Left lung (tissue), 10 donors: ENCODE data around the gene ANGPT4. TPM values are rescaled to one million over a fixed set of nuclear protein-coding genes. Genes with fewer than 3 reads are reported as not detected.
A peak's percentile ranks its signal among the peaks of the same experiment; 100 is the strongest.

Source experiments
- ATAC-seq: fragments of 200-7000 bp; cut with Tn5 transposase; one replicate; pipeline ENCODE4 v1.9.1; 2020; ENCODE audit warnings: moderate library complexity
- DNase-seq, 4 donors: peaks; one replicate each; pipeline ENCODE4 v3.0.0-alpha.2; 2013 to 2020
- H3K27ac ChIP-seq, 2 donors: fragments of 200-600 bp; sonication (generic) in 1 of 2; one replicate each; pipeline versions ENCODE4 v1.5.0 to v1.8.0; 2020 to 2021
- H3K27me3 ChIP-seq, 2 donors: fragments of 200-600 bp; sonication (generic) in 1 of 2; one replicate each; pipeline versions ENCODE4 v1.5.0 to v1.8.0; 2020 to 2021
- H3K36me3 ChIP-seq, 2 donors: fragments of 200-600 bp; sonication (generic) in 1 of 2; one replicate each; pipeline versions ENCODE4 v1.5.0 to v1.8.0; 2020 to 2021
- H3K4me1 ChIP-seq, 2 donors: fragments of 200-600 bp; one replicate each; pipeline ENCODE4 v1.8.0; 2021
- H3K4me3 ChIP-seq, 2 donors: fragments of 200-600 bp; sonication (generic) in 1 of 2; one replicate each; pipeline versions ENCODE4 v1.5.0 to v1.8.0; 2020 to 2021; ENCODE audit warnings: mild to moderate bottlenecking in 1 of 2
- H3K9me3 ChIP-seq, 2 donors: fragments of 200-600 bp; sonication (generic) in 1 of 2; one replicate each; pipeline versions ENCODE4 v1.5.0 to v1.8.0; 2020 to 2021
- intact Hi-C, 2 donors: fragments of 100-400 bp; cut with DNase I; formaldehyde crosslinking; loops; one replicate each; pipeline versions ENCODE4 v1.11.2 to v1.14.2; 2022
- polyA plus RNA-seq, 6 donors: library from polyadenylated mRNA; unstranded; fragments of 120-200 nt; gene quantifications; one replicate each; pipeline ENCODE4 v1.2.1, GENCODE V29; 2013; ENCODE audit not compliant: insufficient read length in 6 of 6
- total RNA-seq, 2 donors: library from RNA; stranded (reverse); fragmentation: NEBNext Ultra II Directional; extraction: Animal tissue kit (Norgen Biotek cat#: 25700); gene quantifications; one replicate each; pipeline ENCODE4 v1.2.1, GENCODE V29; 2021
- TF ChIP-seq, protein P1 (sequence below), 2 donors: fragments of 200-600 bp; sonication (generic) in 1 of 2; IDR thresholded peaks; one replicate each; pipeline versions ENCODE4 v1.5.0 to v1.8.0; 2021; ENCODE audit warnings: antibody characterized with exemption in 2 of 2
- donor health status: DM: no; HTN: yes; CAD: no.
- donor health status: DM: no; HTN: no; CAD: no.

Gene ANGPT4
- total and polyA plus RNA-seq, 8 donors: 0.06 to 0.20 (median 0.10) TPM

DNA sequence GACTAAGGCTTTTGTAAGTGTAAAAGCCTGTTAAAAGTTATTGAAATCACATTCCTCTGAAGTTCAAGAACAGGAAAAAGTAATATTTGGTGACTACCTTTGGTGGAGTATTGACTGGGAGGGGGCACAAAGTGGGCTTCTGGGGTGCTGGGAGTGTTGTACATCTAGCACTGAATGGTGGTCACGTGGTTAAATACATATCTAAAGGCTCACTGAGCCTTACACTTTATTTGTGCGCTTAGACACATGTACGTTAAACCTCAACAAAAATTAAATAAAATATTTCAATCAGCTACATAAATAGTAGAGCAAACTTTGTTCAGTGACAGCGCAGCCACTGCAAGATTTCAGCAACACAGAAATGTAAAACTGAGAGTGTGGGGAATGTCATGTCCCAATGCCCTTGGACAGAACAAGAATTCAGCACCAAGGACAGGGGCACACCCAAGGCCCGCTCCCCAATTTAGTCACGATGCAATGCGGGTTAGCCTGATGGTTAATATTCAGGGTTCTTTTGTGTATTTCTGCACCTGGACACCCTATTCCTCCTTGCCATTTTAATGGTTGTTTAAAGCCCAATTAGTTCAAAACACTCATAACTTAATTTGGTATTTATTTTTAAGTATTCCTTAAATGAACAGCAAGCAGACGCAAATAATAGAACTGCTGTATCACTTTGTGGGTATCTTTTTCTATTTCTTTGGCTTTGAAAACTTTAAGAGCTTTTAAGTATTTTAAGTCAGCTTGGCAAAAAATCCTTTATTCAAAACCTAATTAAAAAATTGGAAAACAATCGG lies 37.4 kb downstream of the ANGPT4 start:
- peak; percentile 52 for ATAC-seq
- TF ChIP-seq, protein P1, sequence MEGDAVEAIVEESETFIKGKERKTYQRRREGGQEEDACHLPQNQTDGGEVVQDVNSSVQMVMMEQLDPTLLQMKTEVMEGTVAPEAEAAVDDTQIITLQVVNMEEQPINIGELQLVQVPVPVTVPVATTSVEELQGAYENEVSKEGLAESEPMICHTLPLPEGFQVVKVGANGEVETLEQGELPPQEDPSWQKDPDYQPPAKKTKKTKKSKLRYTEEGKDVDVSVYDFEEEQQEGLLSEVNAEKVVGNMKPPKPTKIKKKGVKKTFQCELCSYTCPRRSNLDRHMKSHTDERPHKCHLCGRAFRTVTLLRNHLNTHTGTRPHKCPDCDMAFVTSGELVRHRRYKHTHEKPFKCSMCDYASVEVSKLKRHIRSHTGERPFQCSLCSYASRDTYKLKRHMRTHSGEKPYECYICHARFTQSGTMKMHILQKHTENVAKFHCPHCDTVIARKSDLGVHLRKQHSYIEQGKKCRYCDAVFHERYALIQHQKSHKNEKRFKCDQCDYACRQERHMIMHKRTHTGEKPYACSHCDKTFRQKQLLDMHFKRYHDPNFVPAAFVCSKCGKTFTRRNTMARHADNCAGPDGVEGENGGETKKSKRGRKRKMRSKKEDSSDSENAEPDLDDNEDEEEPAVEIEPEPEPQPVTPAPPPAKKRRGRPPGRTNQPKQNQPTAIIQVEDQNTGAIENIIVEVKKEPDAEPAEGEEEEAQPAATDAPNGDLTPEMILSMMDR (IDR thresholded peaks at IDR 0.05): no peak
- Histone ChIP-seq H3K9me3 (no peaks in the 10 kb centered on the region), H3K27ac (no peak overlapping the region), H3K4me1 (peaks cover 0 to 6% of the 10 kb centered on the region in 2 donors), H3K27me3 (peaks cover 0 to 7% of the 10 kb centered on the region in 2 donors), H3K4me3 (no peak overlapping the region), H3K36me3 (no peaks in the 10 kb centered on the region)
- DNase-seq: peak in 2 of 4 donors; percentile 38 to 41
- intact Hi-C loops: no loop called here

- H3K27me3 ChIP-seq: no peaks in the 10 kb centered on the region
- no peaks in the 10 kb centered on the region for H3K36me3 ChIP-seq
- peaks cover 0 to 6% of the 10 kb centered on the region in 2 donors for H3K4me1 ChIP-seq
- ATAC-seq (no peak), DNase-seq (no peak)
- H3K9me3 ChIP-seq: no peaks in the 10 kb centered on the region
- no peak overlapping the region for H3K4me3 ChIP-seq
- no peak overlapping the region for H3K27ac ChIP-seq
- TF ChIP-seq, protein P1 (IDR thresholded peaks at IDR 0.05): no peak
- intact Hi-C loops: no loop called here
These were observed 38.3 kb downstream of the ANGPT4 start for GRCh38 chr20:877814-878213.

DNA sequence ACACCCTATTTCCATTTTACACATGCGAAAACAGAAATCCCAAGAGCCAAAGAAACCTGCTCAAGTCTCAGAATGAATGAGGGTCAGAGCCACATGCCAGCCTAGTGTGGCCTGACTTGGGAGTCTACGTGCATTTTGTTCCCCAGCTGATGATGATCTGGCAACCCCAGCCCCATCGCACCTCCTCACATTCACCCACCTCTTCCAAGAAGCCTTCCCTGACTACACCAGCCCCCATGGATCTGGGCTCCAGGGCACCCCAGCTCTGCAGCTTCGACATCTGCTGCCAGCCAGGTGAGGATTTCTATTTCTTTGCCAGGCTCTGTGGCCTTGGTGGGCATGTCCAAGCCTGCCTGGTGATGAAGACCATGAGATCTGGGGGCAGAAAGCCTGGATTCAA lies 41.0 kb downstream of the ANGPT4 start:
- no peak for ATAC-seq
- no peaks in the 10 kb centered on the region for H3K9me3 ChIP-seq
- no peaks in the 10 kb centered on the region for H3K4me1 ChIP-seq
- no peak overlapping the region for H3K27ac ChIP-seq
- DNase-seq: no peak
- no peak overlapping the region for H3K4me3 ChIP-seq
- TF ChIP-seq, protein P1 (IDR thresholded peaks at IDR 0.05): no peak
- intact Hi-C loops: no loop called here
- H3K36me3 ChIP-seq: no peaks in the 10 kb centered on the region
- no peaks in the 10 kb centered on the region for H3K27me3 ChIP-seq

DNA sequence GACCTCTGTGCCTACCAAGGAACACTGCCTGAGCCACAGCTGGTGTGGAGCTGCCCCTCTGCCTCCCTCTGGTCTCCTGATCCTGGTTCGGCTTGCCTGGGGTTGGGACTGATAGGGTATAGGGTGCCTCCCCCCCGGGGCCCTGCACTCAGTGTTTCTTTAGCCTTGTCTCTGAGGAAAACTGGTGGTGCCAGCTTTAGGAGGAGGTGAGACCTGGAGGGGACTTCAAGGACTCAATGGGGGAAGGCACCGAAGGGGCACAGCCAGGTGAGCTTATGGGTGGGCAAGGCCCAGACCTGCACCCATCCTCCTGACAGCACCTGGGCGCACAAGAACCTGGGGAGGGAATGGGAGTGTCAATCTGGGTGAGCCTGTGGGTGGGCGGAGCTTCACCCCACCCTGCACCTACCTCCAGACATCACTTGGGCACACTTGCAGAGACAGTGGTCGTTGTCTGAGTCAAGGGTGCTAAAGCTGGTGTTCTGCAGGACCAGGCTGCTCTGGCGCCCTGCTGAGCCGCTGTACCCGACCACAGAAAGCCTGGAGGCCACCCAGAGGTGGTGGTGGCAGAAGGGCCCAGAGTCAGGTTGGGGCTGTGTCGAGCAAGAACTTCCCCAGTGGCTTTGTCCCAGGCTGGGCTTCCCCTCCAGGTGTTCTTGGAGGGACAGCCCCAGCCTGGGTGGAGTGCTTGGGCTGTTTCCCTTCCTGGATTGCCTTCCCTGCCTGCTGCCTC lies 42.1 kb downstream of the ANGPT4 start:
- H3K4me3 ChIP-seq: no peak overlapping the region
- DNase-seq: no peak
- H3K27ac ChIP-seq: no peak overlapping the region
- no peaks in the 10 kb centered on the region for H3K27me3 ChIP-seq
- intact Hi-C loops: no loop called here
- no peaks in the 10 kb centered on the region for H3K4me1 ChIP-seq
- no peak for ATAC-seq
- no peaks in the 10 kb centered on the region for H3K36me3 ChIP-seq
- TF ChIP-seq, protein P1 (IDR thresholded peaks at IDR 0.05): no peak
- no peaks in the 10 kb centered on the region for H3K9me3 ChIP-seq

GRCh38 chr20:872855-873520 lies 43.1 kb downstream of the ANGPT4 start:
- intact Hi-C loops: no loop called here
- Histone ChIP-seq H3K27ac (no peak overlapping the region), H3K4me3 (no peak overlapping the region), H3K9me3 (no peaks in the 10 kb centered on the region), H3K27me3 (no peaks in the 10 kb centered on the region), H3K36me3 (no peaks in the 10 kb centered on the region), H3K4me1 (no peaks in the 10 kb centered on the region)
- TF ChIP-seq, protein P1 (IDR thresholded peaks at IDR 0.05): no peak
- DNase-seq (no peak), ATAC-seq (no peak)
